GM23338 (cell line): ENCODE results near the gene NOX5. TPM values are rescaled to one million over a fixed set of nuclear protein-coding genes. Genes with fewer than 3 reads are reported as not detected.

Experiments
- ATAC-seq: fragments of 200-7000 bp; cut with Tn5 transposase; 3 replicates; pipeline ENCODE4 v1.9.1; 2020
- DNase-seq: peaks from one replicate; pipeline ENCODE4 v3.0.0-alpha.2; 2015; ENCODE audit warnings: low spot score
- H2AFZ ChIP-seq: fragments of 200-600 bp; sonication (generic); 2 replicates; pipeline ENCODE4 v1.8.0; 2016; ENCODE audit warnings: antibody characterized with exemption, mild to moderate bottlenecking, moderate library complexity
- H3F3A ChIP-seq: fragments of 200-600 bp; sonication (generic); replicated peaks from 2 replicates; pipeline ENCODE4 v1.8.0; 2017; ENCODE audit warnings: antibody characterized with exemption, mixed run types, low read depth
- H3K27ac ChIP-seq: fragments of 200-600 bp; sonication (generic); 2 replicates; pipeline ENCODE4 v1.6.1; 2016; ENCODE audit warnings: low read depth
- H3K27me3 ChIP-seq: fragments of 200-600 bp; sonication (generic); 2 replicates; pipeline ENCODE4 v1.8.0; 2016; ENCODE audit warnings: mild to moderate bottlenecking, mixed run types, moderate library complexity; ENCODE audit not compliant: insufficient read depth
- H3K36me3 ChIP-seq: fragments of 200-600 bp; sonication (generic); 2 replicates; pipeline ENCODE4 v1.8.0; 2016; ENCODE audit warnings: mild to moderate bottlenecking; ENCODE audit not compliant: insufficient read depth
- H3K4me1 ChIP-seq: fragments of 200-600 bp; sonication (generic); 2 replicates; pipeline ENCODE4 v1.8.0; 2016; ENCODE audit warnings: mild to moderate bottlenecking, moderate library complexity; ENCODE audit not compliant: insufficient read depth
- H3K4me2 ChIP-seq: fragments of 200-600 bp; sonication (generic); 2 replicates; pipeline ENCODE4 v1.7.1; 2017; ENCODE audit warnings: mixed run types
- H3K4me3 ChIP-seq: fragments of 200-600 bp; sonication (generic); 2 replicates; pipeline ENCODE4 v1.6.1; 2016; ENCODE audit warnings: mixed run types
- H3K79me2 ChIP-seq: fragments of 200-600 bp; sonication (generic); replicated peaks from 2 replicates; pipeline ENCODE4 v1.8.0; 2017; ENCODE audit warnings: mild to moderate bottlenecking; ENCODE audit not compliant: insufficient read depth
- H3K9me2 ChIP-seq: fragments of 200-600 bp; sonication (generic); 2 replicates; pipeline ENCODE4 v1.8.0; 2017; ENCODE audit not compliant: insufficient read depth
- H4K20me1 ChIP-seq: fragments of 200-600 bp; sonication (generic); replicated peaks from 2 replicates; pipeline ENCODE4 v1.8.0; 2017; ENCODE audit warnings: mild to moderate bottlenecking; ENCODE audit not compliant: insufficient read depth
- H3K27ac Mint-ChIP-seq: 2 replicates; pipeline ENCODE4 v1.8.0; 2020; ENCODE audit warnings: inconsistent platforms, mild to moderate bottlenecking, moderate library complexity, mixed read lengths
- H3K27me3 Mint-ChIP-seq: 3 replicates; pipeline ENCODE4 v1.8.0; 2022; ENCODE audit warnings: low read depth, mild to moderate bottlenecking, moderate library complexity, mixed read lengths, inconsistent platforms; ENCODE audit not compliant: insufficient read depth, poor library complexity
- H3K36me3 Mint-ChIP-seq: 3 replicates; pipeline ENCODE4 v1.8.0; 2021; ENCODE audit warnings: low read depth, mild to moderate bottlenecking, inconsistent platforms, moderate library complexity, mixed read lengths
- H3K4me1 Mint-ChIP-seq: 3 replicates; pipeline ENCODE4 v1.8.0; 2020; ENCODE audit warnings: mild to moderate bottlenecking, inconsistent platforms, mixed read lengths
- H3K4me3 Mint-ChIP-seq: 3 replicates; pipeline ENCODE4 v1.8.0; 2021; ENCODE audit warnings: moderate library complexity, mild to moderate bottlenecking, inconsistent platforms, mixed read lengths
- H3K9me3 Mint-ChIP-seq: 3 replicates; pipeline ENCODE4 v1.8.0; 2020; ENCODE audit warnings: moderate library complexity, mild to moderate bottlenecking, inconsistent platforms, mixed read lengths
- CREB1 ChIP-seq: fragments of 250-450 bp; sonication (Bioruptor Pico); IDR thresholded peaks from 2 replicates; pipeline ENCODE4 v1.5.0; 2020; ENCODE audit warnings: low read depth, mild to moderate bottlenecking, moderate library complexity
- CTCF ChIP-seq, 2 experiments: fragments of 200-600 bp in 1 of 2; sonication (generic) in 1 of 2; conservative IDR thresholded peaks; 2 replicates each; pipeline versions ENCODE4 v1.5.1 to v1.6.1; 2016 to 2017; ENCODE audit warnings: antibody characterized with exemption in 2 of 2, low read depth in 2 of 2, mild to moderate bottlenecking in 2 of 2, moderate library complexity in 1 of 2
- ETS1 ChIP-seq: IDR thresholded peaks from 2 replicates; pipeline ENCODE4 v1.6.1; 2016; ENCODE audit warnings: antibody characterized with exemption
- EZH2 ChIP-seq: fragments of 200-600 bp; sonication (generic); IDR thresholded peaks from one replicate; pipeline ENCODE4 v1.8.0; 2017; ENCODE audit warnings: antibody characterized with exemption, mild to moderate bottlenecking, low read depth; ENCODE audit not compliant: unreplicated experiment
- EZH2phosphoT487 ChIP-seq: fragments of 200-600 bp; sonication (generic); IDR thresholded peaks from one replicate; pipeline ENCODE4 v1.8.1; 2018; ENCODE audit warnings: antibody characterized with exemption; ENCODE audit not compliant: unreplicated experiment
- JUNB ChIP-seq: IDR thresholded peaks from one replicate; pipeline ENCODE4 v1.6.1; 2016; ENCODE audit warnings: antibody characterized with exemption; ENCODE audit not compliant: unreplicated experiment
- NANOG ChIP-seq: IDR thresholded peaks from 2 replicates; pipeline ENCODE4 v1.6.1; 2016; ENCODE audit warnings: antibody characterized with exemption, borderline replicate concordance
- POLR2AphosphoS5 ChIP-seq: IDR thresholded peaks from 2 replicates; pipeline ENCODE4 v1.6.1; 2016; ENCODE audit warnings: antibody characterized with exemption, low read depth
- REST ChIP-seq: IDR thresholded peaks from one replicate; pipeline ENCODE4 v1.6.1; 2018; ENCODE audit warnings: antibody characterized with exemption; ENCODE audit not compliant: unreplicated experiment
- STAT1 ChIP-seq: IDR thresholded peaks from one replicate; pipeline ENCODE4 v1.6.1; 2016; ENCODE audit warnings: antibody characterized with exemption; ENCODE audit not compliant: unreplicated experiment
- ZNF114 ChIP-seq: fragments of 250-450 bp; sonication (Bioruptor Pico); IDR thresholded peaks from 2 replicates; pipeline ENCODE4 v1.5.0; 2020; ENCODE audit warnings: mild to moderate bottlenecking, moderate library complexity
- ZNF331 ChIP-seq: fragments of 250-450 bp; sonication (Bioruptor Pico); IDR thresholded peaks from 2 replicates; pipeline ENCODE4 v1.5.0; 2020; ENCODE audit warnings: low read depth, mild to moderate bottlenecking, moderate library complexity
- ZNF462 ChIP-seq: fragments of 250-450 bp; sonication (Bioruptor Pico); IDR thresholded peaks from 2 replicates; pipeline ENCODE4 v1.5.0; 2020; ENCODE audit warnings: mild to moderate bottlenecking, moderate library complexity
- polyA plus RNA-seq: library from polyadenylated mRNA; unstranded; fragments of >200 nt; fragmentation: Nextera tagmentation; extraction: Ambion mirVana; gene quantifications from 2 replicates; pipeline ENCODE4 v1.2.1, GENCODE V29; 2016
- total RNA-seq: library from RNA; depleted of rRNA; stranded (reverse); fragments of >200 nt; shearing (Covaris generic); gene quantifications from 2 replicates; pipeline ENCODE4 v1.2.3, GENCODE V29; 2014

The NOX5 gene
- total and polyA plus RNA-seq, 2 experiments from 2014 or later, result 0.03 TPM; not detected in 1

GRCh38 chr15:69035918-69036258, 21.4 kb downstream of the NOX5 start:
- ATAC-seq (no peak), DNase-seq (no peak)
- Histone ChIP-seq H4K20me1 (no peaks in the 10 kb centered on the region), H3K79me2 (no peaks in the 10 kb centered on the region), H2AFZ (peak overlapping the region; percentile 80; the same call in 1 of the 2 replicates), H3K27me3 (peaks cover 9% of the 10 kb centered on the region; the same call in 1 of the 2 replicates), H3K4me2 (no peak overlapping the region), H3K27ac (no peak overlapping the region), H3K9me2 (no peaks in the 10 kb centered on the region), H3K36me3 (no peaks in the 10 kb centered on the region), H3K4me1 (no peaks in the 10 kb centered on the region), H3K4me3 (no peak overlapping the region), H3F3A (no peaks in the 10 kb centered on the region; the same call in 1 of the 2 replicates)
- TF ChIP-seq ETS1 (no peak), CTCF (conservative IDR thresholded peaks at IDR 0.05; ENCODE audit: low read depth in 2 of 2) (no peak), EZH2 (no peak), ZNF331 (CRISPR knock-in tag) (no peak), REST (no peak), NANOG (no peak), STAT1 (no peak), ZNF114 (CRISPR knock-in tag) (no peak), EZH2phosphoT487 (no peak), JUNB (no peak), ZNF462 (CRISPR knock-in tag) (no peak), CREB1 (CRISPR knock-in tag) (no peak), POLR2AphosphoS5 (no peak)
- no peaks in the 10 kb centered on the region for H3K36me3 Mint-ChIP-seq
- H3K27ac Mint-ChIP-seq, result no peak overlapping the region
- H3K27me3 Mint-ChIP-seq, result peaks cover 12% of the 10 kb centered on the region
- H3K4me3 Mint-ChIP-seq, result no peak overlapping the region
- H3K9me3 Mint-ChIP-seq, result no peaks in the 10 kb centered on the region
- no peaks in the 10 kb centered on the region for H3K4me1 Mint-ChIP-seq
